ENCODE measurements around the gene SYT8.

DNA sequence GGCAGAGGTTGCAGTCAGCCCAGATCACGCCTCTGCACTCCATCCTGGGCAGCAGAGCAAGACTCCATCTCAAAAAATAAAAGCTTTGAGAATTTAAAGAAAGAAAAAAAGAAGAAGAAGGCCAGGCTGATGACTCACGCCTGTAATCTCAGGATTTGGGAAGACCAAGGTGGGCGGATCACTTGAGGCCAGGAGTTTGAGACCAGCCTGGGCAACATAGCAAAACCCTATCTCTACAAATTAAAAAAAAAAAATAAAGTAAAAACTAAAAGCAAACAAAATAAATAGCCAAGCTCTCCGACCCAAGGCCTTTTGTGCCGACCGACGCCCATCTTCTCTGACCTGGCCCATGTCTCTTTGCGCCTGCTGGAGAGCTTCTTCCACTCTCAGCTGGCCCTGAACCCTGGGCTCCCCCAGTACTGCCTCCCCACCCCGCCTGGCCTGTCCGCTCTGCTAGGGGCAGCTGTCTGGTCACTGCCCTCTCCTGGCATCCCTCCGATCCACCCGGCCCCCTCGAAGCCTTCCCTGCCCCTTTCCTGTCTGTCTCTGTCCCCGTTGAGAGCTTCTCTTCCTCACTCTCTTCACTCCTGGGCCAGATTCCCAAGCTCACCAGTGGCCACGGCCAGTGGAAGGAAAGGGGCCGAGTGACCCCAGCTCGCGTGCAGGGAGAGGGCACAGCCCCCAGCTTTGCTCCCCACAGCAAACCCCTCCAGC lies 13.3 kb downstream of the SYT8 start:
- TF ChIP-seq, protein P1, sequence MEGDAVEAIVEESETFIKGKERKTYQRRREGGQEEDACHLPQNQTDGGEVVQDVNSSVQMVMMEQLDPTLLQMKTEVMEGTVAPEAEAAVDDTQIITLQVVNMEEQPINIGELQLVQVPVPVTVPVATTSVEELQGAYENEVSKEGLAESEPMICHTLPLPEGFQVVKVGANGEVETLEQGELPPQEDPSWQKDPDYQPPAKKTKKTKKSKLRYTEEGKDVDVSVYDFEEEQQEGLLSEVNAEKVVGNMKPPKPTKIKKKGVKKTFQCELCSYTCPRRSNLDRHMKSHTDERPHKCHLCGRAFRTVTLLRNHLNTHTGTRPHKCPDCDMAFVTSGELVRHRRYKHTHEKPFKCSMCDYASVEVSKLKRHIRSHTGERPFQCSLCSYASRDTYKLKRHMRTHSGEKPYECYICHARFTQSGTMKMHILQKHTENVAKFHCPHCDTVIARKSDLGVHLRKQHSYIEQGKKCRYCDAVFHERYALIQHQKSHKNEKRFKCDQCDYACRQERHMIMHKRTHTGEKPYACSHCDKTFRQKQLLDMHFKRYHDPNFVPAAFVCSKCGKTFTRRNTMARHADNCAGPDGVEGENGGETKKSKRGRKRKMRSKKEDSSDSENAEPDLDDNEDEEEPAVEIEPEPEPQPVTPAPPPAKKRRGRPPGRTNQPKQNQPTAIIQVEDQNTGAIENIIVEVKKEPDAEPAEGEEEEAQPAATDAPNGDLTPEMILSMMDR (IDR thresholded peaks at IDR 0.05): no peak
- TF ChIP-seq POLR2A (IDR thresholded peaks at IDR 0.05): no peak

Data from right lobe of liver (tissue), 4 donors.